Mesenchymal stem cell (in vitro differentiated cells and primary cell): ENCODE data around the gene TRPM2.
"Not testable (repeated sequence)": the region's sequence is repeated elsewhere in the genome, so short reads cannot be mapped to it uniquely, and the experiment has no call there.

Source experiments
- DNase-seq: peaks from one replicate; pipeline ENCODE4 v3.0.0-alpha.2; 2013
- H2AFZ ChIP-seq: one replicate; pipeline ENCODE4 v1.6.1; 2013; ENCODE audit warnings: low read depth, mild to moderate bottlenecking, control low read depth, inconsistent platforms, low read length, moderate library complexity
- H2AK5ac ChIP-seq: 2 replicates; pipeline ENCODE4 v1.6.1; 2013; ENCODE audit warnings: low read length, moderate library complexity, mild to moderate bottlenecking, inconsistent platforms; ENCODE audit not compliant: severe bottlenecking
- H2BK120ac ChIP-seq: one replicate; pipeline ENCODE4 v1.6.1; 2013; ENCODE audit warnings: low read depth, mild to moderate bottlenecking, inconsistent platforms, low read length, moderate library complexity
- H2BK12ac ChIP-seq, 2 experiments: one replicate each; pipeline ENCODE4 v1.6.1; 2013; ENCODE audit warnings: inconsistent platforms in 2 of 2, low read length in 2 of 2, mild to moderate bottlenecking in 2 of 2, moderate library complexity in 2 of 2, control low read depth in 1 of 2
- H2BK15ac ChIP-seq: one replicate; pipeline ENCODE4 v1.6.1; 2013; ENCODE audit warnings: mild to moderate bottlenecking, low read depth, inconsistent platforms; ENCODE audit not compliant: poor library complexity, severe bottlenecking
- H2BK5ac ChIP-seq: 2 replicates; pipeline ENCODE4 v1.6.1; 2013; ENCODE audit warnings: low read depth, mild to moderate bottlenecking, low read length, control low read depth, inconsistent platforms; ENCODE audit not compliant: poor library complexity, severe bottlenecking
- H3K14ac ChIP-seq, 2 experiments: one replicate each; pipeline ENCODE4 v1.6.1; 2013; ENCODE audit warnings: inconsistent platforms in 2 of 2, low read length in 2 of 2, control low read depth in 1 of 2, mild to moderate bottlenecking in 1 of 2, moderate library complexity in 1 of 2
- H3K18ac ChIP-seq, 2 experiments: one replicate each; pipeline ENCODE4 v1.6.1; 2013; ENCODE audit warnings: inconsistent platforms in 2 of 2, low read length in 2 of 2, control low read depth in 1 of 2, low read depth in 1 of 2, mild to moderate bottlenecking in 1 of 2
- H3K23ac ChIP-seq, 2 experiments: one replicate each; pipeline ENCODE4 v1.6.1; 2013; ENCODE audit warnings: inconsistent platforms in 2 of 2, low read length in 2 of 2, mild to moderate bottlenecking in 2 of 2, moderate library complexity in 2 of 2, control low read depth in 1 of 2
- H3K27ac ChIP-seq: 2 replicates; pipeline ENCODE4 v1.5.1; 2013; ENCODE audit warnings: mild to moderate bottlenecking, moderate library complexity, low read length, control low read depth, inconsistent platforms; ENCODE audit not compliant: poor library complexity, severe bottlenecking
- H3K27me3 ChIP-seq, 2 experiments: 2 replicates each; pipeline versions ENCODE4 v1.6.1 to v1.7.0; 2013; ENCODE audit warnings: low read length in 2 of 2, mild to moderate bottlenecking in 2 of 2, moderate library complexity in 2 of 2, control low read depth in 1 of 2, inconsistent platforms in 1 of 2; ENCODE audit not compliant: control insufficient read depth in 1 of 2, insufficient read depth in 1 of 2
- H3K36me3 ChIP-seq, 2 experiments: 2 replicates each; pipeline versions ENCODE4 v1.6.1 to v1.7.0; 2013; ENCODE audit warnings: low read length in 2 of 2, control low read depth in 1 of 2, inconsistent platforms in 1 of 2, low read depth in 1 of 2, mild to moderate bottlenecking in 1 of 2; ENCODE audit not compliant: insufficient read depth in 2 of 2, control insufficient read depth in 1 of 2
- H3K4ac ChIP-seq, 2 experiments: one replicate each; pipeline ENCODE4 v1.6.1; 2013; ENCODE audit warnings: inconsistent platforms in 2 of 2, low read length in 2 of 2, mild to moderate bottlenecking in 2 of 2, moderate library complexity in 2 of 2, control low read depth in 1 of 2, low read depth in 1 of 2
- H3K4me1 ChIP-seq: 2 replicates; pipeline ENCODE4 v1.6.1; 2013; ENCODE audit warnings: low read depth, low read length, control low read depth; ENCODE audit not compliant: control insufficient read depth, insufficient read depth
- H3K4me2 ChIP-seq: 2 replicates; pipeline ENCODE4 v1.6.1; 2013; ENCODE audit warnings: low read length, mild to moderate bottlenecking, inconsistent platforms; ENCODE audit not compliant: poor library complexity, severe bottlenecking
- H3K4me3 ChIP-seq, 2 experiments: 2 replicates each; pipeline versions ENCODE4 v1.5.1 to v1.7.0; 2013; ENCODE audit warnings: low read length in 2 of 2, mild to moderate bottlenecking in 2 of 2, control low read depth in 1 of 2, low read depth in 1 of 2; ENCODE audit not compliant: insufficient read depth in 1 of 2
- H3K79me1 ChIP-seq: replicated peaks from 2 replicates; pipeline ENCODE4 v1.6.1; 2013; ENCODE audit warnings: mild to moderate bottlenecking, control low read depth, low read length, inconsistent platforms; ENCODE audit not compliant: poor library complexity, severe bottlenecking
- H3K9ac ChIP-seq: 2 replicates; pipeline ENCODE4 v1.7.0; 2013; ENCODE audit warnings: mild to moderate bottlenecking, low read length, moderate library complexity
- H3K9me3 ChIP-seq: 2 replicates; pipeline ENCODE4 v1.7.0; 2013; ENCODE audit warnings: mild to moderate bottlenecking, low read length; ENCODE audit not compliant: control insufficient read depth
- H4K8ac ChIP-seq: one replicate; pipeline ENCODE4 v1.6.1; 2013; ENCODE audit warnings: inconsistent platforms, mild to moderate bottlenecking, low read length, moderate library complexity
- H4K91ac ChIP-seq: one replicate; pipeline ENCODE4 v1.6.1; 2013; ENCODE audit warnings: mild to moderate bottlenecking, low read length, inconsistent platforms
- WGBS: methylation state at CpG from one replicate; pipeline ENCODE4 v1.1.7; 2013; ENCODE audit warnings: mixed read lengths; 5-methylcytosine and 5-hydroxymethylcytosine counted together

TRPM2 gene

DNA sequence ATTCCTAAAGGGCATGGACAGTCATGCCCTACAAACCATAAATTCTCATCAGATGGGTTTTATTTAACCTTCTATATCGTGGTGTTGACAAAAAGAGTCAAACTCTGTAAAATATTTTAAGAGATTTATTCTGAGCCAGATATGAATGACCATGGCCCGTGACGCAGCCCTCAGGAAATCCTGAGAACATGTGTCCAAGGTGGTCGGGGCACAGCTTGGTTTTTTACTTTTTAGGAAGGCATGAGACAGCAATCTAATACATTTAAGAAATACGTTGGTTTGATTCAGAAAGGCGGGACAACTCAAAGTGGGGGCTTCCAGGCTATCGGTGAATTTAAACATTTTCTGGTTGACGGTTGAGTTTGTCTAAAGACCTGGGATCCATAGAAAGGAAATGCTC lies 10.4 kb upstream of the TRPM2 start:
- not testable (repeated sequence) for H2BK5ac ChIP-seq, H3K36me3 ChIP-seq, DNase-seq, H2AFZ ChIP-seq, H2BK15ac ChIP-seq, H3K18ac ChIP-seq, H3K23ac ChIP-seq, H4K91ac ChIP-seq, H3K4me1 ChIP-seq, H3K9ac ChIP-seq, H3K4me3 ChIP-seq, H2BK120ac ChIP-seq, H2BK12ac ChIP-seq, H3K14ac ChIP-seq, H4K8ac ChIP-seq, H3K27ac ChIP-seq, H2AK5ac ChIP-seq, H3K9me3 ChIP-seq, H3K4ac ChIP-seq, H3K79me1 ChIP-seq, H3K4me2 ChIP-seq
- peaks cover 10 to 21% of the 10 kb centered on the region in 2 experiments for H3K27me3 ChIP-seq
- WGBS, result 85% methylated on average over 8 of the region's 8 CpGs

DNA sequence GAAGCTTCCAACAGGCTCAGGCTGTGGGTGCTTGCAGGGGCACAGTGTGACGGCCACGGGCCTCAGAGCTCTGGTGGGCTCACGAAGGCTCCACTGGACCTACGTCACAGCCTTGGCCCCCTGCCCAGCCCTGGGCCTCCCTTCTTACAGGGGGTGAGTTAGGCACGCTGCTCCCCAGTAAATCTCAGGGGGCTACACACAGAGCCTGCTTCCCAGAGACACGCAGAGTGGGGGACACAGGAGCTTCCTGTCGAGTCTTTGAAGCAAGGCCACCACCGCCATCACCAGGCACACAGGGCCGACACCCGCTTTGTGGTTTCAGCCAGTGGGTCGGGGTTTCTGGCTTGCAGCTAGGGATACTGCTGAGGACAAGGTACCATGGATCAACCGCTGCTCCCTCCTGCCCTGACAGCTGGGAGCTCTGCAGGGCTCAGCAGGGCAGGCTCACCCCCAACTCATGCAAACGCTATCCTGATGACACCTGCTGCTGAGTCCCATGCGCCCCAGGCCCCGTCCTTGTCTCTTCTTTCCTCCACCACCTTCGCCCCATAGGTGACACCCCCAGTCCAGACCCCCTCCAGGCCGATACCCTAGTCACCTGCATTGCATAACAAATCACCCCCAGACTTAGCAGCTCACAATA lies 8.8 kb upstream of the TRPM2 start:
- no peaks in the 10 kb centered on the region for H3K9me3 ChIP-seq
- no peak overlapping the region for H3K27ac ChIP-seq
- H2BK12ac ChIP-seq, result no peak overlapping the region
- H3K9ac ChIP-seq, result no peak overlapping the region
- no peaks in the 10 kb centered on the region for H3K36me3 ChIP-seq
- no peak overlapping the region for H2BK15ac ChIP-seq
- H2AFZ ChIP-seq, result no peak overlapping the region
- H3K4me1 ChIP-seq, result peaks cover 2% of the 10 kb centered on the region
- H2BK5ac ChIP-seq, result no peak overlapping the region
- H4K8ac ChIP-seq, result peak overlapping the region; percentile 29
- no peak overlapping the region for H3K14ac ChIP-seq
- no peak overlapping the region for H2BK120ac ChIP-seq
- H3K23ac ChIP-seq, result no peak overlapping the region
- H3K4me2 ChIP-seq, result no peak overlapping the region
- peaks cover under 1% of the 10 kb centered on the region for H3K79me1 ChIP-seq
- no peak overlapping the region for H2AK5ac ChIP-seq
- peaks cover 14 to 37% of the 10 kb centered on the region in 2 experiments for H3K27me3 ChIP-seq
- no peak overlapping the region for H3K4ac ChIP-seq
- no peak overlapping the region for H3K4me3 ChIP-seq
- no peak for DNase-seq
- 86% methylated on average over 17 of the region's 17 CpGs for WGBS
- H3K18ac ChIP-seq, result no peak overlapping the region
- H4K91ac ChIP-seq, result no peak overlapping the region

DNA sequence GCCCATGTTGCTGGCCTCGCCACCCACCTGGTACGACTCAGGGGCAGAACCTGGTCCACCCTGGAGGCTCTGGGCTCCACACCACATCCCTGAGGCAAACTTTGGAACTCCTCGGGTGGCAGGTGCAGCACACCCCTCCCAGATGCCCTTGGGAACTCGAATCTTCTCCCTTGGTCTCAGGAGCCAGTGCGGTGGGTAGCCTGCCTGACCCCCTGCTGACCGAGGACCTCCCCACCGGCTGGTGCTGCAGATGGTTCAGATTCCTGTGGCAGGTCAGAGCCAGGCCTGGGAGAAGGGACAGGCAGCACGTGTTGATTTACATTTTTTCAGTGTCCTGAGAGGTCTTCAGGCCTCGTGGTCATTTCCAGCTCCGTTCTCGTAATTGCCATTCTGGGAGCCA lies 7.9 kb upstream of the TRPM2 start:
- Histone ChIP-seq H3K18ac (no peak overlapping the region), H3K4ac (no peak overlapping the region), H3K9me3 (no peaks in the 10 kb centered on the region), H2AFZ (no peak overlapping the region), H2BK5ac (no peak overlapping the region), H3K4me1 (peaks cover 2% of the 10 kb centered on the region), H2AK5ac (no peak overlapping the region), H3K4me2 (no peak overlapping the region), H3K27ac (no peak overlapping the region), H2BK120ac (no peak overlapping the region), H3K9ac (no peak overlapping the region), H3K36me3 (no peaks in the 10 kb centered on the region), H3K4me3 (no peak overlapping the region), H3K27me3 (peaks cover 14 to 37% of the 10 kb centered on the region in 2 experiments), H3K79me1 (no peaks in the 10 kb centered on the region), H3K23ac (no peak overlapping the region), H2BK15ac (no peak overlapping the region), H4K91ac (no peak overlapping the region), H2BK12ac (no peak overlapping the region), H4K8ac (no peak overlapping the region), H3K14ac (no peak overlapping the region)
- no peak for DNase-seq
- 65% methylated on average over 11 of the region's 11 CpGs for WGBS

DNA sequence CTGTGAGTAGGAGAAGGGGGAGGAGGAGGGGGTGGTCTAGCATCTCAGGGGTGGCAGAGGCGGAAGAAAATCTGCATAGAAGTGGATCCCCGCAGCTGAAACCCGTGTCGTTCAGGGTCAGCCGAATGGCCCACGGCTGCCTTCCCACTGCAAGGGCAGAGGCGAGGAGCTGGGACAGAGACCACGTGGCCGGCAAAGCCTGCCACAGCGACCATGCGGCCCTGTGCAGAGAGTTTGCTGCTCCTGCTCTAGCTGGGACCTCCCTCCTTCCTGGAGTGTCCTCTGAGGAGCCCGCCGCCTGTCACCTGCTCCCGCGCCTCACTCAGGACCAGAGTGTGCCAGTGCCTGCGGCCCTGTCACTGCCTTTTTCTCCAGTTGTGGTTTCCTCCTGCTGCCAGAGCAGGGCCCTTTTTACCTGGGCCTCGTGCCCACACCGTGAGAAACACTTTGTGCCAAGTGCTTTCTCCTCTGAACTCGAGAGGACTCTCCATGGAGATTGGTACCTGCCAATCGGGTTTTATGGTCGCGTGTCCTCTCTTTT lies 5.4 kb upstream of the TRPM2 start:
- no peak overlapping the region for H2BK5ac ChIP-seq
- H2BK120ac ChIP-seq, result no peak overlapping the region
- peaks cover 29 to 60% of the 10 kb centered on the region in 2 experiments for H3K27me3 ChIP-seq
- no peak overlapping the region for H4K8ac ChIP-seq
- H2BK12ac ChIP-seq, result no peak overlapping the region
- H3K4ac ChIP-seq, result no peak overlapping the region
- WGBS, result 81% methylated on average over 22 of the region's 22 CpGs
- H3K9ac ChIP-seq, result no peak overlapping the region
- H3K79me1 ChIP-seq, result no peaks in the 10 kb centered on the region
- no peak overlapping the region for H2AFZ ChIP-seq
- H3K18ac ChIP-seq, result no peak overlapping the region
- H3K23ac ChIP-seq, result no peak overlapping the region
- H3K9me3 ChIP-seq, result no peaks in the 10 kb centered on the region
- no peak for DNase-seq
- H3K14ac ChIP-seq, result no peak overlapping the region
- H2AK5ac ChIP-seq, result no peak overlapping the region
- no peak overlapping the region for H2BK15ac ChIP-seq
- H3K4me1 ChIP-seq, result peaks cover 2% of the 10 kb centered on the region
- H3K36me3 ChIP-seq, result no peaks in the 10 kb centered on the region
- H4K91ac ChIP-seq, result no peak overlapping the region
- H3K27ac ChIP-seq, result no peak overlapping the region
- no peak overlapping the region for H3K4me3 ChIP-seq
- H3K4me2 ChIP-seq, result no peak overlapping the region
